OCI-LY3 (cell line): Measurements from ENCODE around the gene GDI1.
A peak's percentile ranks its signal among the peaks of the same experiment; 100 is the strongest.
"Not testable (repeated sequence)": the region's sequence is repeated elsewhere in the genome, so short reads cannot be mapped to it uniquely, and the experiment has no call there.

ENCODE experiments used
- H2AFZ ChIP-seq: fragments of 200-600, 300-600 bp; shearing (Covaris generic); 2 replicates; pipeline ENCODE4 v1.6.0; 2014; ENCODE audit warnings: antibody characterized with exemption, low read depth, low read length
- H3K27ac ChIP-seq: fragments of 200-600, 300-600 bp; sonication (generic); 2 replicates; pipeline ENCODE4 v1.5.1; 2014; ENCODE audit warnings: mild to moderate bottlenecking, low read length, moderate library complexity, mixed read lengths
- H3K27me3 ChIP-seq: fragments of 200-600, 300-600 bp; sonication (generic); 2 replicates; pipeline ENCODE4 v1.6.1; 2014; ENCODE audit warnings: low read depth, low read length, mixed read lengths
- H3K36me3 ChIP-seq: fragments of 200-600, 300-600 bp; sonication (generic); replicated peaks from 2 replicates; pipeline ENCODE3; 2014; ENCODE audit warnings: low read depth, low read length, mixed read lengths
- H3K4me1 ChIP-seq: fragments of 300-600, 200-600 bp; sonication (generic); 2 replicates; pipeline ENCODE4 v1.6.1; 2014; ENCODE audit warnings: low read length, mixed read lengths
- H3K4me2 ChIP-seq: fragments of 200-600, 300-600 bp; sonication (generic); 2 replicates; pipeline ENCODE4 v1.6.1; 2014; ENCODE audit warnings: low read length, mixed read lengths
- H3K4me3 ChIP-seq: fragments of 300-600, 200-600 bp; sonication (generic); 2 replicates; pipeline ENCODE4 v1.5.1; 2014; ENCODE audit warnings: antibody characterized with exemption, mild to moderate bottlenecking, low read length, moderate library complexity
- H3K79me2 ChIP-seq: fragments of 300-600, 200-600 bp; shearing (Covaris generic); 2 replicates; pipeline ENCODE4 v1.6.1; 2014; ENCODE audit warnings: mild to moderate bottlenecking, low read length, mixed read lengths
- H3K9ac ChIP-seq: fragments of 300-600, 200-600 bp; shearing (Covaris generic); 2 replicates; pipeline ENCODE4 v1.6.0; 2014; ENCODE audit warnings: mild to moderate bottlenecking, low read length, moderate library complexity
- H3K9me3 ChIP-seq: fragments of 200-600, 300-600 bp; shearing (Covaris generic); 2 replicates; pipeline ENCODE4 v1.6.1; 2014; ENCODE audit warnings: low read length, mixed read lengths; ENCODE audit not compliant: insufficient read depth
- H4K20me1 ChIP-seq: fragments of 200-600, 300-600 bp; sonication (generic); 2 replicates; pipeline ENCODE4 v1.6.1; 2016; ENCODE audit warnings: low read length, mixed read lengths; ENCODE audit not compliant: insufficient read depth
- EZH2phosphoT487 ChIP-seq: fragments of 200-600 bp; shearing (Covaris generic); IDR thresholded peaks from 2 replicates; pipeline ENCODE4 v1.6.1; 2018; ENCODE audit warnings: antibody characterized with exemption, mixed run types, low read depth
- TF ChIP-seq, protein P1 (sequence below): fragments of 200-600, 300-600 bp; sonication (generic); IDR thresholded peaks from 2 replicates; pipeline ENCODE4 v1.5.1; 2014; ENCODE audit warnings: antibody characterized with exemption, low read length, low read depth

The GDI1 gene

DNA sequence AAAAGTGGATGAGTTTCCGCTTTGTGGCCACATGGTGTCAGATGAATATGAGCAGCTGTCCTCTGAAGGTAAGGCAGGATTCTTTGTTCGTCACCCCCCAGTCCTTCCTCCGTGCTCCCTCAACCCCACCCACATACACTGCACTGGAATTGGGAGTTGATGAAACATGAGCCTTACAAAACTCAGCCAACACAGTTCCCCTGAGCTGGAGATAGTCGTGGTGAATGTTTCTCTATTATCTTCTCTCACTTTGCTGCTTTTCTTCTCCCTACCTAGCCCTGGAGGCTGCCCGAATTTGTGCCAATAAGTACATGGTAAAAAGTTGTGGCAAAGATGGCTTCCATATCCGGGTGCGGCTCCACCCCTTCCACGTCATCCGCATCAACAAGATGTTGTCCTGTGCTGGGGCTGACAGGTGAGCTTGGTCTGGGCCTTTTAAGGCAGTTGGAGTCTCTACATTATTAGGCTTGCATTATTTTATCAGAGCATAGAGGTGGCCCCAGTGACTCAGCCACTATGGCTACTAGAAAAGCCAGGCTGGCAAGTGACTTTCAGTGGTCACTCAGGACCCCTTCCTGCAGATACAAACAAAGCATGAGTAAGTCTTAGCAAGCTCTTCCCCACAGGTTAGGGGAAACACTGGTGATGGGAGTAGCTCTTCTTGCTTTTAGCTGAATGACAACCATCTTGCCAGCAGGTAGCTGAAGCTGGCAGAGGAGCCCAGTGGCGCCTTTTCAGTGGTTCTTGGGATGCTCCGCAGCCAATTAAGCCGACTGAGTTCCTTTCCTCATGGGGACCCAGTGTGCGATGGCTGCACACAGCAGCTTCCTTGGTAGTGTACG is 37.2 kb upstream of the GDI1 start:
- Histone ChIP-seq H3K9ac (peak overlapping the region; percentile 97), H3K4me2 (peak overlapping the region; percentile 100), H3K4me3 (peak overlapping the region; percentile 92), H3K27me3 (no peaks in the 10 kb centered on the region), H3K79me2 (peaks cover 26% of the 10 kb centered on the region), H3K36me3 (peaks cover 27% of the 10 kb centered on the region), H2AFZ (no peak overlapping the region), H3K27ac (peak overlapping the region; percentile 92), H4K20me1 (peaks cover 11% of the 10 kb centered on the region; the same call in 1 of the 2 replicates), H3K9me3 (no peaks in the 10 kb centered on the region), H3K4me1 (peaks cover 11% of the 10 kb centered on the region)
- TF ChIP-seq EZH2phosphoT487 = no peak
- TF ChIP-seq, protein P1, sequence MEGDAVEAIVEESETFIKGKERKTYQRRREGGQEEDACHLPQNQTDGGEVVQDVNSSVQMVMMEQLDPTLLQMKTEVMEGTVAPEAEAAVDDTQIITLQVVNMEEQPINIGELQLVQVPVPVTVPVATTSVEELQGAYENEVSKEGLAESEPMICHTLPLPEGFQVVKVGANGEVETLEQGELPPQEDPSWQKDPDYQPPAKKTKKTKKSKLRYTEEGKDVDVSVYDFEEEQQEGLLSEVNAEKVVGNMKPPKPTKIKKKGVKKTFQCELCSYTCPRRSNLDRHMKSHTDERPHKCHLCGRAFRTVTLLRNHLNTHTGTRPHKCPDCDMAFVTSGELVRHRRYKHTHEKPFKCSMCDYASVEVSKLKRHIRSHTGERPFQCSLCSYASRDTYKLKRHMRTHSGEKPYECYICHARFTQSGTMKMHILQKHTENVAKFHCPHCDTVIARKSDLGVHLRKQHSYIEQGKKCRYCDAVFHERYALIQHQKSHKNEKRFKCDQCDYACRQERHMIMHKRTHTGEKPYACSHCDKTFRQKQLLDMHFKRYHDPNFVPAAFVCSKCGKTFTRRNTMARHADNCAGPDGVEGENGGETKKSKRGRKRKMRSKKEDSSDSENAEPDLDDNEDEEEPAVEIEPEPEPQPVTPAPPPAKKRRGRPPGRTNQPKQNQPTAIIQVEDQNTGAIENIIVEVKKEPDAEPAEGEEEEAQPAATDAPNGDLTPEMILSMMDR = no peak

DNA sequence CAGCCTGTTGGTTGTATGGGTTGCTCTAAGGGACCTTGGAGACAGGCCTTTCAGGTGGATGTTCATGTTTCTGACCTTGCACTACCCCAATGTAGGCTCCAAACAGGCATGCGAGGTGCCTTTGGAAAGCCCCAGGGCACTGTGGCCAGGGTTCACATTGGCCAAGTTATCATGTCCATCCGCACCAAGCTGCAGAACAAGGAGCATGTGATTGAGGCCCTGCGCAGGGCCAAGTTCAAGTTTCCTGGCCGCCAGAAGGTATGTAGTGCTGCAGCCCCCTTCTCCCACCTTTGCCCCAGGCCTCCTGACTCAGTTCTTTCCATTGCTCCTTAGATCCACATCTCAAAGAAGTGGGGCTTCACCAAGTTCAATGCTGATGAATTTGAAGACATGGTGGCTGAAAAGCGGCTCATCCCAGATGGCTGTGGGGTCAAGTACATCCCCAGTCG is 36.6 kb upstream of the GDI1 start:
- H3K9me3 ChIP-seq, H2AFZ ChIP-seq, H3K4me2 ChIP-seq, H3K27me3 ChIP-seq, H3K4me3 ChIP-seq, H3K9ac ChIP-seq, H3K27ac ChIP-seq: not testable (repeated sequence)
- peaks cover 27% of the 10 kb centered on the region for H3K36me3 ChIP-seq
- H4K20me1 ChIP-seq = peaks cover 11% of the 10 kb centered on the region; the same call in 1 of the 2 replicates
- peaks cover 26% of the 10 kb centered on the region for H3K79me2 ChIP-seq
- peaks cover 11% of the 10 kb centered on the region for H3K4me1 ChIP-seq

DNA sequence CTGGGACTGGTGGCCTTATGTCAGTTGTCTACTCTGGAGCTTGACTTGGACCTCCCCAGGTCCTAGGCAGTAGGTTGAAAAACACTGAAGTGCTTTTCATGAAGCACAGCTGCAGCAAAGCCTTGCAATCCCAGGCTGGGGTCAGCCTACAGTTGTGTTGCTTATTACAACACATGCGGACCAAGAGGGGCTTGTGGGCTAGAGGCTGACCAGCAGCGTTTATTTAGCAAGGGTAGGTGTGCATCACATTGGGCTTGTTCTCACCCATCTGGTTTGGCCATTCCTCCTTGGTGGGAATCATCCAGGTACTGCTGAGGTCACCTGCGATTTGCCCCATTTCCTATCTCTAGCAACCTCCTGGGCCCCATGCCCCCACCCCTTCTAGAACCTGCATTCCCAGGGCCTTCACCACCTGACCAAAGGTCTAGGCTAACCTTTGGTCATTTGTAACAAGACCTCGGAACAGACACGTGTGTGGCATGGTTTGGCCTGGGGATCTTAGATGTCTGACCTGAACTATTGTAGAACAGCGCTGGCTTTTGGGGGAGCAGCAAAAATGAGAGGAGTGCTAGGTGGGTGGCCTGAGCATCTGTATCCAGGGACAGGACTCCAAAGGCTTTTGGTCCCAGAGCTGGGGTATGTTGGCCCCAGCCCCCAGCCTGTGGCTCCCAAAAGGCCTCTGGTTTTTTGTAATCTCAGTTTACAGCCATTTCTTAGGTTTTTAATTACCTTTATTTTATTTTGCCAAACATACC is 35.7 kb upstream of the GDI1 start:
- Histone ChIP-seq H3K27ac (peak overlapping the region; percentile 28), H3K9ac (no peak overlapping the region), H3K36me3 (peaks cover 27% of the 10 kb centered on the region), H2AFZ (no peak overlapping the region), H3K27me3 (no peaks in the 10 kb centered on the region), H3K4me3 (no peak overlapping the region), H3K4me1 (peaks cover 11% of the 10 kb centered on the region), H3K79me2 (peaks cover 26% of the 10 kb centered on the region), H4K20me1 (peaks cover 11% of the 10 kb centered on the region; the same call in 1 of the 2 replicates), H3K4me2 (no peak overlapping the region), H3K9me3 (no peaks in the 10 kb centered on the region)
- TF ChIP-seq, protein P1 = no peak
- no peak for TF ChIP-seq EZH2phosphoT487

- TF ChIP-seq, protein P1 = no peak
- no peak for TF ChIP-seq EZH2phosphoT487
- H2AFZ ChIP-seq = no peak overlapping the region
- peak overlapping the region; percentile 28 for H3K27ac ChIP-seq
- H3K4me3 ChIP-seq = no peak overlapping the region
- peaks cover 24% of the 10 kb centered on the region for H3K79me2 ChIP-seq
- peaks cover 27% of the 10 kb centered on the region for H3K36me3 ChIP-seq
- H3K9ac ChIP-seq = no peak overlapping the region
- no peaks in the 10 kb centered on the region for H3K27me3 ChIP-seq
- peaks cover 11% of the 10 kb centered on the region; the same call in 1 of the 2 replicates for H4K20me1 ChIP-seq
- H3K4me2 ChIP-seq = no peak overlapping the region
- no peaks in the 10 kb centered on the region for H3K9me3 ChIP-seq
- H3K4me1 ChIP-seq = peaks cover 11% of the 10 kb centered on the region
Observed at GRCh38 chrX:154401918-154402621, 34.9 kb upstream of the GDI1 start.
